HEK293T (cell line): Measurements from ENCODE around the gene GNA15.

ENCODE experiments used
- CTCF ChIA-PET: fragments of 350-600 bp; formaldehyde crosslinking; extraction: SDS; loops from one replicate; lab custom pipeline; 2021; ENCODE audit warnings: antibody characterized with exemption, inconsistent platforms; lab: Yijun Ruan, JAX
- POLR2A ChIA-PET: fragments of 350-600 bp; formaldehyde crosslinking; extraction: SDS; loops from one replicate; lab custom pipeline; 2020; ENCODE audit warnings: antibody characterized with exemption, inconsistent platforms; lab: Yijun Ruan, JAX
- DNase-seq: peaks from one replicate; pipeline ENCODE4 v3.0.0; 2012; ENCODE audit warnings: mixed read lengths; ENCODE audit errors: extremely low spot score
- ARNT ChIP-seq: fragments of 450-650 bp; IDR thresholded peaks from 2 replicates; pipeline ENCODE4 v1.6.1; 2017; ENCODE audit warnings: mild to moderate bottlenecking
- BHLHE40 ChIP-seq: fragments of 450-650 bp; IDR thresholded peaks from 2 replicates; pipeline ENCODE4 v1.6.1; 2016; ENCODE audit warnings: mild to moderate bottlenecking, moderate library complexity, borderline replicate concordance
- CTBP1 ChIP-seq: fragments of 450-650 bp; IDR thresholded peaks from 2 replicates; pipeline ENCODE4 v1.6.1; 2016; ENCODE audit warnings: borderline replicate concordance
- ELF4 ChIP-seq: fragments of 450-650 bp; IDR thresholded peaks from 2 replicates; pipeline ENCODE4 v1.6.1; 2017; ENCODE audit warnings: antibody characterized with exemption
- FOXA1 ChIP-seq: fragments of 450-650 bp; IDR thresholded peaks from 2 replicates; pipeline ENCODE4 v1.6.1; 2016; ENCODE audit warnings: mild to moderate bottlenecking
- FOXK2 ChIP-seq: fragments of 450-650 bp; IDR thresholded peaks from 2 replicates; pipeline ENCODE4 v1.6.1; 2016; ENCODE audit warnings: mild to moderate bottlenecking
- FOXM1 ChIP-seq: fragments of 450-650 bp; IDR thresholded peaks from 2 replicates; pipeline ENCODE4 v1.6.1; 2017; ENCODE audit warnings: mild to moderate bottlenecking, borderline replicate concordance
- HDGF ChIP-seq: fragments of 450-650 bp; IDR thresholded peaks from 2 replicates; pipeline ENCODE4 v1.6.1; 2017; ENCODE audit warnings: antibody characterized with exemption, borderline replicate concordance
- L3MBTL2 ChIP-seq: fragments of 450-650 bp; conservative IDR thresholded peaks from 2 replicates; pipeline ENCODE4 v1.6.1; 2016; ENCODE audit warnings: mild to moderate bottlenecking
- LEF1 ChIP-seq: fragments of 450-650 bp; IDR thresholded peaks from 2 replicates; pipeline ENCODE4 v1.6.1; 2017; ENCODE audit warnings: mild to moderate bottlenecking, borderline replicate concordance
- NFRKB ChIP-seq: fragments of 450-650 bp; IDR thresholded peaks from 2 replicates; pipeline ENCODE4 v1.6.1; 2016; ENCODE audit warnings: mild to moderate bottlenecking, moderate library complexity
- SP1 ChIP-seq: fragments of 450-650 bp; IDR thresholded peaks from 2 replicates; pipeline ENCODE4 v1.6.1; 2017
- SUZ12 ChIP-seq: fragments of 450-650 bp; IDR thresholded peaks from 2 replicates; pipeline ENCODE4 v1.6.1; 2016; ENCODE audit warnings: mild to moderate bottlenecking
- TARDBP ChIP-seq: fragments of 450-650 bp; IDR thresholded peaks from 2 replicates; pipeline ENCODE4 v1.6.1; 2016
- ZNF384 ChIP-seq: fragments of 450-650 bp; IDR thresholded peaks from 2 replicates; pipeline ENCODE4 v1.6.1; 2016
- TF ChIP-seq, protein P1 (sequence below): fragments of 450-650 bp; IDR thresholded peaks from 2 replicates; pipeline ENCODE4 v1.6.1; 2016

GNA15 gene

GRCh38 chr19:3119693-3120380, 16.0 kb upstream of the GNA15 start:
- DNase-seq, result no peak
- TF ChIP-seq SUZ12 (no peak), FOXA1 (no peak), NFRKB (no peak), BHLHE40 (no peak), SP1 (no peak), TARDBP (no peak), ARNT (no peak)
- ChIA-PET CTCF (no interaction called here), POLR2A (no interaction called here)

DNA sequence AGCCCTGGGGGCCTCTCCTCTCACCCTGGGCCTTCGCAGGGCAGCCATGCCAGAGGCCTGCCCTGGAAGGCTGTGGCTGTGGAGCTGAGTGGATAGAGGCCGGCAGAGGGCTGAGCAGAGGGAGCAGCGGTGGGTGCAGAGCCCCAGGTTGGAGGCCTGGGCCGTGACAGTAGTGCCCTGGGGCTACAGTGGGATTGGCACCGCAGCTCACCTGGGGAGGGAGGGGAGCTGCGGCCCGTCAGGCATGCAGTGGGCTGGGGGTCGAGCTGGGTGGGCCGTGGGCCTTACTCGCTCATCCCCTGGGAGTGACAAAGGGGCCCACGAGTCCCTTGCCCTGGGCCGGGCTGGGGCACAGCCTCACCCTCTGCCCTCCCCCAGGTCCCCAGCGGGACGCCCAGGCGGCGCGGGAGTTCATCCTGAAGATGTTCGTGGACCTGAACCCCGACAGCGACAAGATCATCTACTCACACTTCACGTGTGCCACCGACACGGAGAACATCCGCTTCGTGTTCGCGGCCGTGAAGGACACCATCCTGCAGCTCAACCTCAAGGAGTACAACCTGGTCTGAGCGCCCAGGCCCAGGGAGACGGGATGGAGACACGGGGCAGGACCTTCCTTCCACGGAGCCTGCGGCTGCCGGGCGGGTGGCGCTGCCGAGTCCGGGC, 15.1 kb upstream of the GNA15 start:
- DNase-seq, result no peak
- TF ChIP-seq FOXM1 (no peak), SP1 (no peak), HDGF (no peak), TARDBP (no peak), BHLHE40 (no peak), SUZ12 (no peak), LEF1 (no peak), NFRKB (no peak), FOXK2 (no peak)
- TF ChIP-seq, protein P1, sequence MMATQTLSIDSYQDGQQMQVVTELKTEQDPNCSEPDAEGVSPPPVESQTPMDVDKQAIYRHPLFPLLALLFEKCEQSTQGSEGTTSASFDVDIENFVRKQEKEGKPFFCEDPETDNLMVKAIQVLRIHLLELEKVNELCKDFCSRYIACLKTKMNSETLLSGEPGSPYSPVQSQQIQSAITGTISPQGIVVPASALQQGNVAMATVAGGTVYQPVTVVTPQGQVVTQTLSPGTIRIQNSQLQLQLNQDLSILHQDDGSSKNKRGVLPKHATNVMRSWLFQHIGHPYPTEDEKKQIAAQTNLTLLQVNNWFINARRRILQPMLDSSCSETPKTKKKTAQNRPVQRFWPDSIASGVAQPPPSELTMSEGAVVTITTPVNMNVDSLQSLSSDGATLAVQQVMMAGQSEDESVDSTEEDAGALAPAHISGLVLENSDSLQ, result no peak
- ChIA-PET CTCF (no interaction called here), POLR2A (no interaction called here)

GRCh38 chr19:3121396-3121795, 14.4 kb upstream of the GNA15 start:
- no peak for DNase-seq

DNA sequence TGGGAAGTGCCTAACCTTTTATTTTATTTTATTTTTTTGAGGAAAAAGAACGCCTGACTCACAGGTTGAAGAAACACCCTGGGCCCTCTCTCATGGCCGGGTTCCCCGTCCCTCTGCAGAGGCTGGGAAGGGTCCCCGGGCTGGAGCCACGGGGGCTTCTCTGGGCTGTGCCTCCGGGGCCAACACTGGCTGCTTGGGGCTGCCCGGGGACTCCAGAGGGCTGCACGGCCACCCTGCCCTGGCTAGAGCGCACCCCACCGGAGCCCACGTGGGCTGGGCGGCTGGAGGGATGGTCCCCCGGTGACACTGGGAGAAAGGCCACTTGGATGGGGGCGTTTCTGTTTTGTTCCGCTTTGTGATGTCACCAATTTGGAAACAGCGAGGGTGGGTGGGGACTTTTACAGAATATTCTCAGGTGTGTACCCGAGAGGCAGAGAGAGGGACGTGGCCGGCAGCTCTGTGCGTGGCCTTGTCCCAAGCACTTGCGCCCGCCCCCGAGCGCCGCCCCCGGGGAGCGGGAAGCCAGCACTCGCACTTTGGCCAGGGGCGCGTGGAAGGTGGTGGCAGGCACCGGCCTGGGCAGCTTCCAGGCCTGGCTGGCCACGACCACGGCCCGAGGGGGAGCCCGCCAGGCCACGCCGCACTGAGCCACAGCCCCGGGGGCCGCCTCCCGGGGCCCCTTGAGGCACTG, 13.9 kb upstream of the GNA15 start:
- ChIA-PET POLR2A (no interaction called here), CTCF (no interaction called here)
- TF ChIP-seq ZNF384 (no peak), HDGF (no peak), LEF1 (no peak), FOXA1 (no peak), L3MBTL2 (no peak), CTBP1 (no peak), ARNT (no peak), FOXM1 (no peak), TARDBP (no peak), FOXK2 (no peak), ELF4 (no peak)
- TF ChIP-seq, protein P1, result no peak
- no peak for DNase-seq

More at GRCh38 chr19:3121396-3121795, 14.4 kb upstream of the GNA15 start:
- no peak for TF ChIP-seq FOXA1
- no peak for TF ChIP-seq ELF4
- no peak for TF ChIP-seq HDGF
- no peak for TF ChIP-seq TARDBP
- TF ChIP-seq ARNT, result no peak
- TF ChIP-seq LEF1, result no peak
- TF ChIP-seq FOXM1, result no peak
- TF ChIP-seq, protein P1, result no peak
- TF ChIP-seq NFRKB, result no peak
- no peak for TF ChIP-seq BHLHE40
- TF ChIP-seq CTBP1, result no peak
- TF ChIP-seq SP1, result no peak
- TF ChIP-seq SUZ12, result no peak
- TF ChIP-seq FOXK2, result no peak
- TF ChIP-seq ZNF384, result no peak
- no peak for TF ChIP-seq L3MBTL2
- POLR2A ChIA-PET, result no interaction called here
- CTCF ChIA-PET, result no interaction called here

DNA sequence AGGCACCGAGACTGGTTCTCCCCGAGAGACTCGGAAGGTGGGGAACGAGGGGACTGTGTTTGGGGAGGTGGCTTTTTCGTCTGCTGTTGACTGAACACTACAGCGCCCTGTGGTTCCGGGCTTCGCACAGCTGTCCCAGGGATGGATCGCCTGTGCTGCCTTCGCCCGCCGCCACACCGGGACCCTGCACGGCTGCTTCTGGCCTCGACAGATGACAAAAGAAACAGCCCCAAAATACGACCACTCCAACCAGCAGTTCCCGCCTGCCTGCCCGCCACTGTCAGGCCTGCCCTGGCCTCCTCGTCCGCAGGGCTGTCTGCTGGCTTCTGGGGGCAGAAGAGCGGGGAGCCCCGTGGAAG, 13.3 kb upstream of the GNA15 start:
- POLR2A ChIA-PET, result no interaction called here

More for the DNA sequence above, 13.3 kb upstream of the GNA15 start:
- no peak for TF ChIP-seq SP1
- TF ChIP-seq NFRKB, result no peak
- no peak for TF ChIP-seq TARDBP
- TF ChIP-seq, protein P1, result no peak
- no peak for TF ChIP-seq LEF1
- TF ChIP-seq ARNT, result no peak
- no peak for TF ChIP-seq L3MBTL2
- TF ChIP-seq FOXM1, result no peak
- no peak for TF ChIP-seq ELF4
- TF ChIP-seq SUZ12, result no peak
- TF ChIP-seq FOXK2, result no peak
- no peak for TF ChIP-seq BHLHE40
- no peak for TF ChIP-seq FOXA1
- no peak for TF ChIP-seq CTBP1
- CTCF ChIA-PET, result no interaction called here
- no peak for DNase-seq
